GM21447 (cell line): ENCODE measurements around the gene USP9X.
"Not testable (repeated sequence)": the region's sequence is repeated elsewhere in the genome, so short reads cannot be mapped to it uniquely, and the experiment has no call there.

Experiments used
- ATAC-seq: cut with Tn5 transposase; IDR thresholded peaks from one replicate; pipeline ENCODE4 v1.9.1; 2021; ENCODE audit not compliant: unreplicated experiment

Gene USP9X

DNA sequence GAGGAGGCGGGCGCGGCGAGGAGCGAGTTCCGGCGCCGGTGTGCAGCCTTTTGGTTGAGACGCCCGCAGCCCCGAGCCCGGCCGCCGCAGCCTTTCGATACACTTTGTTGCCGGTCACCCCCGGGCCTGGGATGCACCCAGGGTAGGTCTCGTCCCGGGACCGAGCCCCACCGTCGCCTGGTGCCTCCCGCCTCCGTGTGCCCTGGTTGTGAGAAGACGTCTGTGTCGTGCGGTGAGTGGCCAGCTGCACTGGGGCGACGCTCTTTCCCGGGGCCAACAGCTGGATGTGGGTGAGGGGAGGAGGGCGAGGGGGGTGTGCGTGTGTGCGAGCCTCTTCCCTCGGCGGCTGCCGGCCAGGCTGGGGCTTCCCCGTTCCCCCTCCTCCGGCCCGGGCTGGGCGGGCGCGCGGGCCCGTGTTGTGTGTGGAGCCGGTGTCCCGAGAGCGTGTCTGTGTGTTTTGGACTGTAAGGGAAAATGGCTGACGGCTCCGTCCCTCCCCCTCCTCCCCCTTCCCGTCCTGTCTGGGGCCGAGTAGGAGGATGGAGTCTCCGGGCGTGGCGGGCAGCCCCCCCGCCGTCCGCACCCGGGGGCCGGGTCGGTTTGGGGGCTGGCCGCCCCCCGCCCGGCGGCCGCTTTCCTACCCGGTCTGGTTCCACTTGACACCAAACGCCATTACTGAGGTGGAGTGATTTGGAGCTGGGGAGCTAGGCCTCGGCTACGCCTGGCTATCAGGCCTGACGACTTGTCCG is 807 bp downstream of the USP9X start:
- ATAC-seq = peak; percentile 11

- ATAC-seq = no peak
Observed at GRCh38 chrX:41086627-41086932, 1.3 kb downstream of the USP9X start.

GRCh38 chrX:41087201-41087600 is 2.0 kb downstream of the USP9X start:
- ATAC-seq = no peak

- ATAC-seq = no peak
Observed at GRCh38 chrX:41090568-41091238, 5.5 kb downstream of the USP9X start.

- no peak for ATAC-seq
Observed at GRCh38 chrX:41092776-41093175, 7.5 kb downstream of the USP9X start.

DNA sequence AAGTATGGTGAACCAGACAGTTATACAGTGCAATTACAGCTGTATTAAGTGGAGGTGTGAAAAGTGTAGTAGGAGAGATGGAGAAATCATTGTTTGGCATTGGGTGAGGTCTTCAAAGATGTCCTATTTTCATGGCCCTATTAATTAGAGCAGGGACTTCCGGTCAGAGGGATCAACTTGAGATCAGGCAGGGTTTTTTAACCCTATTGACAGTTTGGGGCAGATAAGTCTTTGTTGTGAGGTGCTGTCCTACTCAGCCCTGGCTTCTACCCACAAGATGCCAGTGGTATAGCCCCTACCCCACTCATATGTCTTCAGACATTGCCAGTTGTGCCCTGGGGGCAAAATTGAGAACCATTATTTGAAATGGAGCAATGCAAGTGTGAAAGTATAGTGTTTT is 9.9 kb downstream of the USP9X start:
- ATAC-seq = no peak

DNA sequence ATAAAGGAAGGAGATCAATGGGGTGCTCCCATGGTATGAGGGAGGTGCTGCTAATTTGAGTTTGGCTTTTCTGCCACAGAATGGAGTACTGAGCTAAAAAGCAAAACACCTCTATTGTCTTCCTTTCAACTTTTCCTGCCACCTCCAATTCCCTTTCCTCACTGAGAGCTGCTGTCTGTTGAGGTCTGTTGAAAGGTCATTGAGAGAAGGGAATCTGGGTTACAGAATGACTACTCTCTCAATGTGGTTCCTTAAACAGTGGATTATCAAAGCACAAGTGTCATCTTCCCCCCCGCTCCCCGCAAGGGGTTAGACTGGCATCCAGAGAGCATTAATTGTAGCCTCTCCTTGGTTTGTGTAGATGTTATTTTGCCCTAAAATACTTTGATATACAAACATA is 10.7 kb downstream of the USP9X start:
- no peak for ATAC-seq

DNA sequence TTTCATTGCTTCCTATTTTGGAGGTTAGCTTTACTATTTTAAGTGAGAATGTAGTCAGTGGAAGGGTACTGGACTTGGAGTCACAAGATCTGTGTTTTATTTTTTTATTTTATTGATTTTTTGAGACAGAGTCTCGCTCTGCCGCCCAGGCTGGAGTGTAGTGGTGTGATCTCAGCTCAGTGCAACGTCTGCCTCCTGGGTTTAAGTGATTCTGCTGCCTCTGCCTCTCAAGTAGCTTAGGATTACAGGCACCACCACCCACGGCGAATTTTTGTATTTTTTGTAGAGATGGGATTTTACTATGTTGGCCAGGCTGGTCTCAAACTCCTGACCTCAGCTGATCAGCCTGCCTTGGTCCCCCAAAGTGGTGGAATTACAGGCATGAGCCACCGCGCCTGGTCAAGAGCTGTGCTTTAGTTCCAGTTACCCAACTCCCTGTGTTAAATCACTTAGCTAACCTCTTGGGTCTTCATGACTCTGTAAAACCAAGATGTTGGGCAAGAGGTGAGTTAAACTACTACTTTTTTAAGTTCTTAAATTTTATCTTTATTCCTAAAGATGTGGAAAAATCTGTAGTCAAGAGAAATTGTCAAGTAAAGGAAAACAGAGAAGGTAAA is 11.2 kb downstream of the USP9X start:
- no peak for ATAC-seq

DNA sequence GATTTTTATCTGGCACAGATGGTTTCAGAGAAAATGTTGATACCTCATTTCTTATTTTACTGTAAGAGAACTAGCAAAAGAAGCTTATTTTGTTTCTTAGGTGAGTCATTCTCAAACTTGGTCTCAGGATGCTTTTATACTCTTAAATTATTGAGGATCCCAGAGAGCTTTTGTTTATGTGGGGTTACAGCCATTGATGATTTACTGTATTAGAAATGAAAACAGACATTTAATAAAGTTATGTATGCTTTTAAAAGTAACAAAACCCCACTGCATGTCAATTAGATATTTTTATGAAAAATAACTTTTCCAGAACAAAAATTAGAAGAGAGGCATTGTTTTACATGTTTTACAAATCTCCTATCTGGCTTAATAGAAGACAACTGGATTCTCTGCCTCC is 12.1 kb downstream of the USP9X start:
- no peak for ATAC-seq

DNA sequence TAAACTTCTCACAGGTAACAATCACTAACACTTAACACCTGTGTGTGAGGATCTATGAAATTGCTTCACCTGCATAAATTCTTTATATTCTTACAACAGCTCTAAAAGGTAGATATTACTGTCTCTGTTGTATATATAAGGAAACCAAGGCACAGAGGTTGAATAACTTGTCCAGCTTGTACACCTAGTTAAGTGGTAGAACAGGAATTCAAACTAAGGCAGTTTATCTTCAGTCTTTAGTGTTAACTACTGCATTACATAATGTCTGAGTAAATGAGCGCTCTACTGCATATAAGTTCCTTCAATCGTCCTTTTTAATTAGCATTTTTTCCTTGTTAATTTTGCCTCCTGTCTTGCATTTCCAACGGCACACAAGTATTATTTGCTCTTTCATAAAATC is 15.0 kb downstream of the USP9X start:
- ATAC-seq = no peak

DNA sequence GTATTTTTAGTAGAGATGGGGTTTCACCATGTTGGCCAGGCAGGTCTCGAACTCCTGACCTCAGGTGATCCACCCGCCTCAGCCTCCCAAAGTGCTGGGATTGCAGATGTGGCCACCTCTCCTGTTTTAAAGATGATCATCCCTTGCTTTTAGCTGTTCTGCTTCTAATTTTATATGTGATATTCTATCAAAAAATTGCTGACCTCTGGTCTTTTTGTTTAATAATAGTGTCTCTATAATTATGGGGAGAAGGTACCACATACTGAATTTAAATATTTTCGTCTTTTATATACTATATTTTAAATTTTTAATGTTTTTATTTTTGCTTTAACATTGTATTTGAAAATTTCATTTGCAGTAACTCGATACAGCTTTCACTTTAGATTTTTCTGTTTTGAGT is 15.6 kb downstream of the USP9X start:
- ATAC-seq = no peak

DNA sequence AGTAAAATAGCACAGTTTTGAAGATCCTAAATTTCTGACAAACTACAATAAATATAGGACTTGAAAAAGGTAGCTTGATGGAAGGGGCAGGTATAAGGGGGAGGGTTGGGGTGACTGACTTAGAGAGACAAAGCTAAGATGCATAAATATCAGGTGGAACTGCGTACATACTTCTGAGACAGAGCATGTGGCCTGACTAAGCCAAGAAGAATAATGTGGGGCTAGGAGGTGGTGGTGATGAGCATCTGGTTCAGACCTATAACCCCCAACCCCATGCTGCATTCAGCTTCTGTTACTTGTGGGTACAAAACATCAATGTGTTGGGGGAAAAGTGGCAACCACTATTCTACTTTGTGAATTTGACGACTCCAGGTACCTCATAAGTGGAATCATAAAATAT is 19.8 kb downstream of the USP9X start:
- no peak for ATAC-seq

- not testable (repeated sequence) for ATAC-seq
Observed at GRCh38 chrX:41106257-41106656, 21.0 kb downstream of the USP9X start.

GRCh38 chrX:41108007-41108406 is 22.8 kb downstream of the USP9X start:
- ATAC-seq = no peak

GRCh38 chrX:41108463-41109205 is 23.4 kb downstream of the USP9X start:
- ATAC-seq = no peak

GRCh38 chrX:41110801-41111625 is 25.8 kb downstream of the USP9X start:
- no peak for ATAC-seq

GRCh38 chrX:41115104-41115425 is 29.8 kb downstream of the USP9X start:
- ATAC-seq = not testable (repeated sequence)

- ATAC-seq = peak; percentile 78
Observed at GRCh38 chrX:41116948-41117347, 31.7 kb downstream of the USP9X start.

DNA sequence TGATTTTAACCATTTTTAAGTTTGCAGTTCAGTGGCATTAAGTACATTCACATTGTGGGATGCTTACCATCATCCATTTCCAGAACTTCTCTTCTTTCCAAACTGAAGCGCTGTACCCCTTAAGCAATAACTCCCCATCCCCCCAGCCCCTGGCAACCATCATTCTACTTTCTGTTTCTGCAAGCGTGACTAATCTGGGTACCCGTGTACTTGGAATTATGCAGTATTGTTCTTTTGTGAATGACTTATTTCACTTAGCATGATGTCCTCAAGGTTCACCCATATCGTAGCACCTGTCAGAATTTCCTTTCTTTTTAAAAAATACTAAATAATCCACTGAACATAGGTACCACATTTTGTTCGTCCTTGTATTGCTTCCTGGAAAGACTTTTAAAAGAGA is 32.9 kb downstream of the USP9X start:
- ATAC-seq = no peak

DNA sequence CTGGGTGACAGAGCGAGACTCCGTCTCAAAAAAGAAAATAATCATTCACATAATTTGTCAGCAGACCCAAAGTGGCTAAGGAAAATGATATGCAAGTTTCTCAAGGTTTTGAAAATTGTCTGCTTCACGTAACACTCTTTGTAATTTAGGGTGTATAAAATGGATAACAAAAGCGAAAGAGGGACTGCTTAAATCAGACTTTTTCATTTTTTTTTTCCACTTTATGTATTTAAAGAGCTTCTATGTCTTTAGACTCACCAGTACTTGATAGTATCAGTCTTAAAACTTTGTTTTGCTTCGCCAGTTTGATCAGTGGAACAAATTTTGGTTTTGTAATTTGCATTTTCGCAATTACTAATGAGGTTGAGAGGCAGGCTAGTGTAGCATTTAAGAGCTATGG is 34.6 kb downstream of the USP9X start:
- no peak for ATAC-seq

- ATAC-seq = no peak
Observed at GRCh38 chrX:41121766-41122165, 36.5 kb downstream of the USP9X start.
